ENCODE data around the gene EPHB4.

The EPHB4 gene

DNA sequence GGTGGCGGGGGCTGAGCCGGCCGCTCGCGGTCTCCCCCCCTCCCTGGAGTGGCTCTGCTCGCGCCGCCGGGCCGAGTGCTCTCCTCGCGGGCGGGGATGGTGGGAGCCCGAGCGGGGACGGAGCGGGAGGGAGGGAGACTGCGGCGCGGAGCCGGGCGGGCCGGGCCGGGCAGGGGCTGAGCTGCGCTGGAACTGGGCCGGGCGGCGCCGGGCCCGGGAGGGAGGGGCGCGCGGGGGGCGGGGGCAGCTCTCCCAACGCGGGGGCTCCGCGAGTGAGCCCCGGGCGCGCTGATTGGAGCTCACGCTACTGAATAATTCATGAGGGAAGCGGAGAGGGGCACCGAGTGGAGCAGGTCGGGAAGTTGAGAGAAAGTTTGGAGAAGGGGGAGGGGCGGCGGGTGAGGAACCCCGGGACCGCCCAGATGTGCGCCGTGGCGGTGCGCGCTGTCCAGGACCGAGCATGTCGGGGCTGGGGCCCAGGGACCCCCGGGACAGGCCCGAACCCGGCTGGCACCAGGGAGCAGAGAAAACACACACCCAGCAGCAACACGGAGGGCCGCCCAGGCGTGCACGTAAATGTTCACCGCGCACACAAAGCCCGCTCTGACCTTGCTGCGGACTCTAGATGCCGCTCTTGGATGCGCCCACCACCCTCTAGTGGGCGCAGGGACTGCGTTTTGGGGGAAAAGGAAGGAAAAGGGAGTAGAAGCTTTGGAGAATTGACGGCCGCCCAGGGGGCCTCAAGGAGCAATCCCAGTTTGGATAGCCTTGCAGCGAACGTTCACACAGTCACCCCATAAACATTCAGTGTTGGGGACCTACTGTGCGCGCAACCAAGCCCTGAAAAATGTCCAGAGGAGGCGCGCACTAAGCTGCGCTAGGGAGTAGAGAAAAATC is at the start of gene EPHB4 (continued):
- TF ChIP-seq, protein P1, sequence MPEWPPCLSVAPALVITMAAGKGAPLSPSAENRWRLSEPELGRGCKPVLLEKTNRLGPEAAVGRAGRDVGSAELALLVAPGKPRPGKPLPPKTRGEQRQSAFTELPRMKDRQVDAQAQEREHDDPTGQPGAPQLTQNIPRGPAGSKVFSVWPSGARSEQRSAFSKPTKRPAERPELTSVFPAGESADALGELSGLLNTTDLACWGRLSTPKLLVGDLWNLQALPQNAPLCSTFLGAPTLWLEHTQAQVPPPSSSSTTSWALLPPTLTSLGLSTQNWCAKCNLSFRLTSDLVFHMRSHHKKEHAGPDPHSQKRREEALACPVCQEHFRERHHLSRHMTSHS (tag by site-specific recombination; IDR thresholded peaks at IDR 0.05) = no peak
- TF ChIP-seq ZNF140 (tag by site-specific recombination; IDR thresholded peaks at IDR 0.05) = no peak
- TF ChIP-seq ZNF223 (tag by site-specific recombination; IDR thresholded peaks at IDR 0.05) = no peak
- no peak; the same call in 1 of the 2 replicates for TF ChIP-seq ZNF654 (tag by site-specific recombination; IDR thresholded peaks at IDR 0.05; ENCODE audit: low read depth)
- no peak for TF ChIP-seq ZNF16 (tag by site-specific recombination; IDR thresholded peaks at IDR 0.05; ENCODE audit: low read depth)
- 0 out of 2 replicates have a peak, but pooled peaks have one; percentile 14 for TF ChIP-seq ZNF24 (tag by site-specific recombination; IDR thresholded peaks at IDR 0.05)
- no peak for TF ChIP-seq ZNF311 (tag by site-specific recombination; IDR thresholded peaks at IDR 0.05; ENCODE audit: borderline replicate concordance)
- no peak for TF ChIP-seq ZSCAN23 (tag by site-specific recombination; IDR thresholded peaks at IDR 0.05)
- no peak for TF ChIP-seq ZNF544 (tag by site-specific recombination; IDR thresholded peaks at IDR 0.05)
- TF ChIP-seq ZNF221 (tag by site-specific recombination; IDR thresholded peaks at IDR 0.05; ENCODE audit: borderline replicate concordance) = no peak
- no peak for TF ChIP-seq ZNF791 (tag by site-specific recombination; IDR thresholded peaks at IDR 0.05)
- no peak for TF ChIP-seq ZNF521 (tag by site-specific recombination; IDR thresholded peaks at IDR 0.05)
- TF ChIP-seq ZFP41 (tag by site-specific recombination; IDR thresholded peaks at IDR 0.05; ENCODE audit: borderline replicate concordance) = no peak
- peak; percentile 99 for TF ChIP-seq ZBTB20 (tag by site-specific recombination; IDR thresholded peaks at IDR 0.05)
- no peak; the same call in 1 of the 2 replicates for TF ChIP-seq ZNF398 (tag by site-specific recombination; IDR thresholded peaks at IDR 0.05)
- TF ChIP-seq ZNF10 (tag by site-specific recombination; IDR thresholded peaks at IDR 0.05) = no peak
- peak; percentile 79; the same call in 1 of the 2 replicates for TF ChIP-seq ZNF610 (tag by site-specific recombination; IDR thresholded peaks at IDR 0.05; ENCODE audit: borderline replicate concordance)
- TF ChIP-seq ZBTB1 (tag by site-specific recombination; IDR thresholded peaks at IDR 0.05) = no peak
- no peak for TF ChIP-seq ZNF239 (tag by site-specific recombination; IDR thresholded peaks at IDR 0.05)
- TF ChIP-seq HOXA7 (CRISPR knock-in tag; IDR thresholded peaks at IDR 0.05; ENCODE audit: borderline replicate concordance) = no peak
- peak; percentile 73 for TF ChIP-seq SP2 (tag by site-specific recombination; IDR thresholded peaks at IDR 0.05)
- TF ChIP-seq, protein P2, sequence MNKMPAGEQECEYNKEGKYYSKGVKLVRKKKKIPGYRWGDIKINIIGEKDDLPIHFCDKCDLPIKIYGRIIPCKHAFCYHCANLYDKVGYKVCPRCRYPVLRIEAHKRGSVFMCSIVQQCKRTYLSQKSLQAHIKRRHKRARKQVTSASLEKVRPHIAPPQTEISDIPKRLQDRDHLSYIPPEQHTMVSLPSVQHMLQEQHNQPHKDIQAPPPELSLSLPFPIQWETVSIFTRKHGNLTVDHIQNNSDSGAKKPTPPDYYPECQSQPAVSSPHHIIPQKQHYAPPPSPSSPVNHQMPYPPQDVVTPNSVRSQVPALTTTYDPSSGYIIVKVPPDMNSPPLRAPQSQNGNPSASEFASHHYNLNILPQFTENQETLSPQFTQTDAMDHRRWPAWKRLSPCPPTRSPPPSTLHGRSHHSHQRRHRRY (tag by site-specific recombination; IDR thresholded peaks at IDR 0.05) = no peak
- TF ChIP-seq, protein P3, sequence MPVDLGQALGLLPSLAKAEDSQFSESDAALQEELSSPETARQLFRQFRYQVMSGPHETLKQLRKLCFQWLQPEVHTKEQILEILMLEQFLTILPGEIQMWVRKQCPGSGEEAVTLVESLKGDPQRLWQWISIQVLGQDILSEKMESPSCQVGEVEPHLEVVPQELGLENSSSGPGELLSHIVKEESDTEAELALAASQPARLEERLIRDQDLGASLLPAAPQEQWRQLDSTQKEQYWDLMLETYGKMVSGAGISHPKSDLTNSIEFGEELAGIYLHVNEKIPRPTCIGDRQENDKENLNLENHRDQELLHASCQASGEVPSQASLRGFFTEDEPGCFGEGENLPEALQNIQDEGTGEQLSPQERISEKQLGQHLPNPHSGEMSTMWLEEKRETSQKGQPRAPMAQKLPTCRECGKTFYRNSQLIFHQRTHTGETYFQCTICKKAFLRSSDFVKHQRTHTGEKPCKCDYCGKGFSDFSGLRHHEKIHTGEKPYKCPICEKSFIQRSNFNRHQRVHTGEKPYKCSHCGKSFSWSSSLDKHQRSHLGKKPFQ (tag by site-specific recombination; IDR thresholded peaks at IDR 0.05) = no peak
- no peak for TF ChIP-seq ZNF624 (tag by site-specific recombination; IDR thresholded peaks at IDR 0.05)
- TF ChIP-seq ZNF777 (tag by site-specific recombination; IDR thresholded peaks at IDR 0.05; ENCODE audit: borderline replicate concordance) = peak; percentile 76; the same call in 1 of the 2 replicates
- TF ChIP-seq ZBTB11 (tag by site-specific recombination; conservative IDR thresholded peaks at IDR 0.05; ENCODE audit: low read depth) = peak; percentile 32
- TF ChIP-seq ZBTB7A (tag by site-specific recombination; IDR thresholded peaks at IDR 0.05; ENCODE audit: low read depth) = peak; percentile 80; the same call in 1 of the 2 replicates
- no peak for TF ChIP-seq TRIM28 (IDR thresholded peaks at IDR 0.05; ENCODE audit: borderline replicate concordance, low read length)
- no peak for TF ChIP-seq ATF2 (tag by site-specific recombination; IDR thresholded peaks at IDR 0.05; ENCODE audit: low read depth)
- no peak; the same call in 1 of the 2 replicates for TF ChIP-seq YY2 (tag by site-specific recombination; IDR thresholded peaks at IDR 0.05)
